Omental fat pad (tissue), 4 donors: ENCODE data around the gene HMGXB4. TPM values are rescaled to one million over a fixed set of nuclear protein-coding genes. Genes with fewer than 3 reads are reported as not detected.

Source experiments
- ATAC-seq: fragments of 150-250 bp; one replicate; pipeline ENCODE4 v1.9.1; 2016; ENCODE audit warnings: mild to moderate bottlenecking, moderate library complexity; ENCODE audit not compliant: low FRiP score
- DNase-seq: peaks from one replicate; pipeline ENCODE4 v3.0.0-alpha.2; 2019; ENCODE audit warnings: low spot score
- total RNA-seq, 4 donors: library from RNA; depleted of rRNA; stranded (reverse); fragments of >200 nt; gene quantifications; one replicate each; pipeline ENCODE4 v1.1.0, GENCODE V29; 2016
- TF ChIP-seq, protein P1 (sequence below), 3 donors: fragments of 450-650 bp; IDR thresholded peaks; one replicate each; pipeline ENCODE4 v1.5.1; 2016 to 2017; ENCODE audit warnings: antibody characterized with exemption in 3 of 3, mild to moderate bottlenecking in 3 of 3, moderate library complexity in 2 of 3

The HMGXB4 gene
- total RNA-seq, 4 donors from 2014 or later = 10.9 to 17.8 (median 12.3) TPM

- TF ChIP-seq, protein P1, sequence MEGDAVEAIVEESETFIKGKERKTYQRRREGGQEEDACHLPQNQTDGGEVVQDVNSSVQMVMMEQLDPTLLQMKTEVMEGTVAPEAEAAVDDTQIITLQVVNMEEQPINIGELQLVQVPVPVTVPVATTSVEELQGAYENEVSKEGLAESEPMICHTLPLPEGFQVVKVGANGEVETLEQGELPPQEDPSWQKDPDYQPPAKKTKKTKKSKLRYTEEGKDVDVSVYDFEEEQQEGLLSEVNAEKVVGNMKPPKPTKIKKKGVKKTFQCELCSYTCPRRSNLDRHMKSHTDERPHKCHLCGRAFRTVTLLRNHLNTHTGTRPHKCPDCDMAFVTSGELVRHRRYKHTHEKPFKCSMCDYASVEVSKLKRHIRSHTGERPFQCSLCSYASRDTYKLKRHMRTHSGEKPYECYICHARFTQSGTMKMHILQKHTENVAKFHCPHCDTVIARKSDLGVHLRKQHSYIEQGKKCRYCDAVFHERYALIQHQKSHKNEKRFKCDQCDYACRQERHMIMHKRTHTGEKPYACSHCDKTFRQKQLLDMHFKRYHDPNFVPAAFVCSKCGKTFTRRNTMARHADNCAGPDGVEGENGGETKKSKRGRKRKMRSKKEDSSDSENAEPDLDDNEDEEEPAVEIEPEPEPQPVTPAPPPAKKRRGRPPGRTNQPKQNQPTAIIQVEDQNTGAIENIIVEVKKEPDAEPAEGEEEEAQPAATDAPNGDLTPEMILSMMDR (IDR thresholded peaks at IDR 0.05) = no peak
- DNase-seq (no peak), ATAC-seq (no peak)
Observed at GRCh38 chr22:35324762-35325161, 67.5 kb downstream of the HMGXB4 start.

- no peak for ATAC-seq
- TF ChIP-seq, protein P1 (IDR thresholded peaks at IDR 0.05) = no peak
- no peak for DNase-seq
Observed at GRCh38 chr22:35325209-35325608, 67.9 kb downstream of the HMGXB4 start.

DNA sequence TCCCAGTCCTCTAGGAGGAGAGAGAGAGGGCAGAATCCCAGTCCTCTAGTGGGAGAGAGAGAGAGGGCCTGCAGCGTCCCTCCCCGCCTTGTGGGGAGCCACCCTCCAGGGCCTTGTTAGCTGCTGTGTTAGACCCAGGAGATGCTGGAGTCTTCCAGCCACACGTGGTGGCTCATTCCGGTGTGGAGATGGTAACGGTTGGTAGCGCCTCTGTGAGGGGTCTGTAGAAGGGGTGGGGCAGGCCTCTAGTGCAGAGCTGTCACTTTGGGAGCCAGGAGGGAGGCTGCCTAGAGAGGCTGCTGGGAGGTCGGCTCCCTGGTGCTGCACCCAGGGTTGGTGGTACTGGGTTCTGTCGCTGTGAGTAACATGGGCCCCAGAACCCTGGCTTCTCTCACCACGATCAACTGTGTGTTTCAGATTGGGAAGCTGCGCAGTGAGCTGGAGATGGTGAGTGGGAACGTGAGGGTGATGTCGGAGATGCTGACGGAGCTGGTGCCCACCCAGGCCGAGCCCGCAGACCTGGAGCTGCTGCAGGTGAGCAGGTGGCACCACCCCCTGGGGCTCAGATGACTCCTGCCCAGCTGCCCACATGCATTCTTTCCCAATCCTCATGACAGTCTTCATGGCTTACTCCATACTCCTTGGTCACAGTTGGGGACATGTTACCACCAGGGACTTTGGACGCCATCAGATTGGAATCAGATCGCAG, 69.7 kb downstream of the HMGXB4 start:
- ATAC-seq = no peak
- TF ChIP-seq, protein P1 (IDR thresholded peaks at IDR 0.05) = no peak

GRCh38 chr22:35327690-35328471, 70.6 kb downstream of the HMGXB4 start:
- DNase-seq = no peak
- ATAC-seq = no peak
- TF ChIP-seq, protein P1 (IDR thresholded peaks at IDR 0.05) = no peak

More for the DNA sequence above, 69.7 kb downstream of the HMGXB4 start:
- no peak for DNase-seq

- no peak for DNase-seq
- ATAC-seq = no peak
- TF ChIP-seq, protein P1 (IDR thresholded peaks at IDR 0.05) = no peak
Observed at GRCh38 chr22:35328472-35328885, 71.2 kb downstream of the HMGXB4 start.

DNA sequence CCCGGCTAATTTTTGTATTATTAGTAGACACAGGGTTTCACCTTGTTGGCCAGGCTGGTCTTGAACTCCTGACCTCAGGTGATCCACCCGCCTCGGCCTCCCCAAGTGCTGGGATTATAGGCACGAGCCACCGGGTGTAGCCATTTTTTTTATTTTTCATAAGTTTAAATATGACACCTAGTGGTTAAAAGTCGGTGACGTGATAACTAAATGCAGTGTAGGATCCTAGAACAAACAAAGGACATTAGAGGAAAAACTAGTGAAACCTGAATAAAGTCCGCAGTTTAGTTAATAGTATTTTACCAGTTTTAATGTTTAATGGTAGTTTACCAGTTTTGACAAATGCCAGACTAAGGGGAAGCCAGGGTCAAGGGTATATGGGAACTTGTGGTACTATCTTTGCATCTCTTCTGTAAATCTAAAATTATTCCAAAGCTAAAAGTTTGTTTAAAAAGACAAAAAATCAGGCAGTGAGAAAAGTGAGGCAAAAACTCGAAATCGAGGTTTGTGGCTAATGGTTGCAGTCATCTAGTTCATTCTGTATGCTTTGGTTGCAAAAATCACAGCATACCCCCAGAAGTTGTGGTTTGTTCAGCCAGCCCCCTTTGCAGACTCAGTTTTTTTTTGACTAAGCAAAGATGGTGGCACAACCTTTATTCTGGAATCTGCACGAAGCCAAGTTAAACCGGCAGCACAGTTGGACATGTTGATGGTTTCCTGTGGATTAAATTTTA, 72.0 kb downstream of the HMGXB4 start:
- no peak for ATAC-seq
- TF ChIP-seq, protein P1 (IDR thresholded peaks at IDR 0.05) = no peak
- no peak for DNase-seq
